Testis (tissue), 2 donors: ENCODE data around the gene CARM1.

Source experiments
- POLR2A ChIP-seq: fragments of 450-650 bp; IDR thresholded peaks from one replicate; pipeline ENCODE4 v1.6.1; 2017; ENCODE audit warnings: antibody characterized with exemption, mild to moderate bottlenecking, moderate library complexity
- TF ChIP-seq, protein P1 (sequence below), 3 experiments: fragments of 450-650 bp in 2 of 3; fragments of 200-600 bp in 1 of 3; sonication (generic) in 1 of 3; IDR thresholded peaks; one replicate each; pipeline ENCODE4 v1.5.1; 2016 to 2019; ENCODE audit warnings: antibody characterized with exemption in 3 of 3, mild to moderate bottlenecking in 2 of 3, moderate library complexity in 1 of 3

DNA sequence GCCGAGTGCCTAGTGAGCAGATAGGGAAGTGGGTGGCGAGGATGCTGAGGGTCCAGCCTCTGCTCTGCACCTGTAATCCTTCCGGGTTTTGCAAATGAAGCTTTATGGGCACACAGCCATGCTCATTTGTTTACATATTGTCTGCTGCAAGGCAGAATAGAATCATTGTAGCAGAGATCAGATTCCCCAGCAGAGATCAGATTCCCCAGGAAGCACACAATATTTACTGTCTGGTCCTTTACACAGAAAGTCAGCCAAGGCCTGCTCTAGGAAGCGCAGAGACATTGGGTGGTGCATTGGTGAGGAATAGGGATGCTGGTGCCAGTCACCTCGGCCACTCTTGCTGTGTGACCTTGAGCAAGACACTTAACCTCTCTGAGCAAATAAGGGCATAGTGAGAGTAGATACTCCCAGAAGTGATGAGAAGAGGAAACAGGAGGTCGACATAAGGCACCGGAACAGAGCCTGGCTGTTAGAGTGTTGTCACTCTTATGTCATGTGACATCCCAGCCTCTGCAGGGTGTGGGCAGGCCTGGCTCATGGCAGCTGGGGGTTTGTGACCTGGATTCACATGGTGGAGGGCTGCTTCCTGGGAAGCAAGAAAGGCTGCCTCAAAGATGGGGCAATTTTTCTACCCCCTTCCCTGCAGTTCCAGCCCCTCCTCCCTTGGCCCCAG, 25.6 kb downstream of the CARM1 start:
- TF ChIP-seq POLR2A, result no peak
- TF ChIP-seq, protein P1, sequence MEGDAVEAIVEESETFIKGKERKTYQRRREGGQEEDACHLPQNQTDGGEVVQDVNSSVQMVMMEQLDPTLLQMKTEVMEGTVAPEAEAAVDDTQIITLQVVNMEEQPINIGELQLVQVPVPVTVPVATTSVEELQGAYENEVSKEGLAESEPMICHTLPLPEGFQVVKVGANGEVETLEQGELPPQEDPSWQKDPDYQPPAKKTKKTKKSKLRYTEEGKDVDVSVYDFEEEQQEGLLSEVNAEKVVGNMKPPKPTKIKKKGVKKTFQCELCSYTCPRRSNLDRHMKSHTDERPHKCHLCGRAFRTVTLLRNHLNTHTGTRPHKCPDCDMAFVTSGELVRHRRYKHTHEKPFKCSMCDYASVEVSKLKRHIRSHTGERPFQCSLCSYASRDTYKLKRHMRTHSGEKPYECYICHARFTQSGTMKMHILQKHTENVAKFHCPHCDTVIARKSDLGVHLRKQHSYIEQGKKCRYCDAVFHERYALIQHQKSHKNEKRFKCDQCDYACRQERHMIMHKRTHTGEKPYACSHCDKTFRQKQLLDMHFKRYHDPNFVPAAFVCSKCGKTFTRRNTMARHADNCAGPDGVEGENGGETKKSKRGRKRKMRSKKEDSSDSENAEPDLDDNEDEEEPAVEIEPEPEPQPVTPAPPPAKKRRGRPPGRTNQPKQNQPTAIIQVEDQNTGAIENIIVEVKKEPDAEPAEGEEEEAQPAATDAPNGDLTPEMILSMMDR (IDR thresholded peaks at IDR 0.05), result no peak
